ENCODE results near the gene ASTN2.

DNA sequence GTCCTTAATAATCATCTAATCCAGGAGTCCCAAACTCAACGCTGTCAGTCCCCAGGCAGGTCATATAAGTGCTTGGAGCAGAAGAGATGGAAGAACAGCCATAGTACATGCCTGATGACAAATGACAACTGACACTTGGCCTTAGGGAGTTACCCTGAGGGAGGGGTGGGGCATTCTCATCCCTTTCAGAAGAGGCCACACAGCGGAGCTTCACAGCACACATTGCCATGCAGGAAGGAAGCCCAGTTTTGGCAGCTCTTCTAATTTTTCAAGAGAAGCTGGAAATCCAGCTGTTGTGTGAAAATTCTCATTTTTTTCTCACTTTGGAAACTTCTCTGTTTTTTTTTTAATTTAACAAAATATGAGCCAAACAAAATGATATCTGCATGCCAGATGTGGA is 89.0 kb downstream of the ASTN2 start:
- TF ChIP-seq, protein P1, sequence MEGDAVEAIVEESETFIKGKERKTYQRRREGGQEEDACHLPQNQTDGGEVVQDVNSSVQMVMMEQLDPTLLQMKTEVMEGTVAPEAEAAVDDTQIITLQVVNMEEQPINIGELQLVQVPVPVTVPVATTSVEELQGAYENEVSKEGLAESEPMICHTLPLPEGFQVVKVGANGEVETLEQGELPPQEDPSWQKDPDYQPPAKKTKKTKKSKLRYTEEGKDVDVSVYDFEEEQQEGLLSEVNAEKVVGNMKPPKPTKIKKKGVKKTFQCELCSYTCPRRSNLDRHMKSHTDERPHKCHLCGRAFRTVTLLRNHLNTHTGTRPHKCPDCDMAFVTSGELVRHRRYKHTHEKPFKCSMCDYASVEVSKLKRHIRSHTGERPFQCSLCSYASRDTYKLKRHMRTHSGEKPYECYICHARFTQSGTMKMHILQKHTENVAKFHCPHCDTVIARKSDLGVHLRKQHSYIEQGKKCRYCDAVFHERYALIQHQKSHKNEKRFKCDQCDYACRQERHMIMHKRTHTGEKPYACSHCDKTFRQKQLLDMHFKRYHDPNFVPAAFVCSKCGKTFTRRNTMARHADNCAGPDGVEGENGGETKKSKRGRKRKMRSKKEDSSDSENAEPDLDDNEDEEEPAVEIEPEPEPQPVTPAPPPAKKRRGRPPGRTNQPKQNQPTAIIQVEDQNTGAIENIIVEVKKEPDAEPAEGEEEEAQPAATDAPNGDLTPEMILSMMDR (conservative IDR thresholded peaks at IDR 0.05), result no peak
- TF ChIP-seq ZFX (IDR thresholded peaks at IDR 0.05), result no peak
